ENCODE measurements around the gene MARCHF6.
"Not testable (repeated sequence)": the region's sequence is repeated elsewhere in the genome, so short reads cannot be mapped to it uniquely, and the experiment has no call there.

The MARCHF6 gene

GRCh38 chr5:10384483-10384882, 31.0 kb downstream of the MARCHF6 start:
- Histone ChIP-seq H3K4me3 (ENCODE audit: low read depth, low read length) (no peak overlapping the region), H3K79me2 (ENCODE audit: control insufficient read depth, insufficient read depth, low read length, unreplicated experiment) (peaks cover 33% of the 10 kb centered on the region), H3K27me3 (ENCODE audit: insufficient read depth, low read length) (no peaks in the 10 kb centered on the region), H3K36me3 (ENCODE audit: insufficient read depth, low read length) (peaks cover 16% of the 10 kb centered on the region), H3K4me1 (ENCODE audit: control insufficient read depth, insufficient read depth, low read length, unreplicated experiment) (peaks cover 14% of the 10 kb centered on the region), H2AFZ (ENCODE audit: low read length, unreplicated experiment) (no peak overlapping the region), H3K27ac (ENCODE audit: low read depth, low read length) (no peak overlapping the region)

DNA sequence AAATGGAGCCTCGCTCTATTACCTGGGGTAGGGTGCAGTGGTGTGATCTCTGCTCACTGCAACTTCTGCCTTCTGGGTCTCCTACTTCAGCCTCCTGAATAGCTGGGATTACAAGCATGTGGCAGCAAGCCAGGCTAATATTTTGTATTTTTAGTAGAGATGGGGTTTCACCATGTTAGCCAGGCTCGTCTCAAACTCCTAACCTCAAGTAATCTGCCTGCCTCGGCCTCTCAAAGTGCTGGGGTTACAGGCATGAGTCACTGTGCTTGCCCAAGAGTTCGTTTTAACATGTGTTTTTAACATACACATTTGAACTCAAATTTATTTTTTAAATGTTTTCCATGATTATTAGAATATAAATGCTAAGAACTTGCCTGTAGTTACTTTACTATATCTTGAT, 34.2 kb downstream of the MARCHF6 start:
- Histone ChIP-seq H3K79me2 (ENCODE audit: control insufficient read depth, insufficient read depth, low read length, unreplicated experiment) (peaks cover 16% of the 10 kb centered on the region), H3K27ac (ENCODE audit: low read depth, low read length) (no peak overlapping the region), H2AFZ (ENCODE audit: low read length, unreplicated experiment) (no peak overlapping the region), H3K4me3 (ENCODE audit: low read depth, low read length) (no peak overlapping the region), H3K27me3 (ENCODE audit: insufficient read depth, low read length) (no peaks in the 10 kb centered on the region), H3K4me1 (ENCODE audit: control insufficient read depth, insufficient read depth, low read length, unreplicated experiment) (peaks cover 5% of the 10 kb centered on the region), H3K36me3 (ENCODE audit: insufficient read depth, low read length) (peaks cover 35% of the 10 kb centered on the region)

DNA sequence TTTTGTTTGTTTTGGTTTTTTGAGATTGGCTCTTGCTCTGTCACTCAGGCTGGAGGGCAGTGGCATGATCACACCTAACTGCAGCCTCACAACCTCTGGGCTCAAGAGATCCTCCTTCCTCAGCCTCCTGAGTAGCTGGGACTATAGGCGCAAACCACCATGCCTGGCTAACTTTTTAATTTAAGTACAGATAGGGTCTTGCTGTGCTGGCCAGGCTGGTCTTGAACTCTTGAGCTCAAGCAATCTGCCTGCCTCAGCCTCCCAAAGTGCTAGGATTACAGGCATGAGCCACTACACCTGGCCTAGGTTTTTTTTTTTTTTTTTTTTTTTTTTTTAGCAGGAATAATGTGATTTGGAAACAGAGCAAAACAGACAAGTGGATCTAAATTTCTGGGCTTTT, 37.6 kb downstream of the MARCHF6 start:
- no peak overlapping the region for H3K27ac ChIP-seq (ENCODE audit: low read depth, low read length)
- H3K4me3 ChIP-seq (ENCODE audit: low read depth, low read length) = no peak overlapping the region
- H3K79me2 ChIP-seq (ENCODE audit: control insufficient read depth, insufficient read depth, low read length, unreplicated experiment) = peaks cover 7% of the 10 kb centered on the region
- peaks cover 5% of the 10 kb centered on the region for H3K4me1 ChIP-seq (ENCODE audit: control insufficient read depth, insufficient read depth, low read length, unreplicated experiment)
- H3K27me3 ChIP-seq (ENCODE audit: insufficient read depth, low read length) = no peaks in the 10 kb centered on the region
- peaks cover 42% of the 10 kb centered on the region for H3K36me3 ChIP-seq (ENCODE audit: insufficient read depth, low read length)
- no peak overlapping the region for H2AFZ ChIP-seq (ENCODE audit: low read length, unreplicated experiment)

GRCh38 chr5:10392567-10393328, 39.3 kb downstream of the MARCHF6 start:
- H3K27me3 ChIP-seq (ENCODE audit: insufficient read depth, low read length); H3K4me3 ChIP-seq (ENCODE audit: low read depth, low read length); H3K27ac ChIP-seq (ENCODE audit: low read depth, low read length); H3K4me1 ChIP-seq (ENCODE audit: control insufficient read depth, insufficient read depth, low read length, unreplicated experiment); H3K79me2 ChIP-seq (ENCODE audit: control insufficient read depth, insufficient read depth, low read length, unreplicated experiment); H2AFZ ChIP-seq (ENCODE audit: low read length, unreplicated experiment): not testable (repeated sequence)
- H3K36me3 ChIP-seq (ENCODE audit: insufficient read depth, low read length) = peaks cover 47% of the 10 kb centered on the region

DNA sequence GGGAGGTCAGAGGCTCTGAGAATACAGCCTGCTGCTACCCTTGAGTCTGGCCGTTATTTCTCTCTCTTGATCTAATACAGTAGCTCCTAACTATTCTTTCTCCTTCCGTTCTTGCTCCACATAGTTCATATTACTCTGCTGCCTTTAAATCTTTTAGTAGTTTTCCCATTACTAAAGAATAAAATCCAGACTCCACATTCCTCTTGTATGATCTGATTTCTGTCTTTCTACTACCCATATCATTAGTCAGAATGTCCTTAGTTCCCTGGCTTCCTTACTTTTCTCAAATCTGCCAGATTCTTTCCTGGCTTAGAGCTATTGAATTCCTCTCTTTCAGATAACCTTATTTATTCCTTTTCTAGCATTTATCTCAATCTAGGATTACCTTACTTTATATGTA, 40.0 kb downstream of the MARCHF6 start:
- no peak overlapping the region for H2AFZ ChIP-seq (ENCODE audit: low read length, unreplicated experiment)
- no peak overlapping the region for H3K27ac ChIP-seq (ENCODE audit: low read depth, low read length)
- peaks cover 4% of the 10 kb centered on the region for H3K79me2 ChIP-seq (ENCODE audit: control insufficient read depth, insufficient read depth, low read length, unreplicated experiment)
- H3K27me3 ChIP-seq (ENCODE audit: insufficient read depth, low read length) = no peaks in the 10 kb centered on the region
- H3K4me3 ChIP-seq (ENCODE audit: low read depth, low read length) = no peak overlapping the region
- peaks cover 52% of the 10 kb centered on the region for H3K36me3 ChIP-seq (ENCODE audit: insufficient read depth, low read length)
- H3K4me1 ChIP-seq (ENCODE audit: control insufficient read depth, insufficient read depth, low read length, unreplicated experiment) = no peaks in the 10 kb centered on the region

- no peaks in the 10 kb centered on the region for H3K27me3 ChIP-seq (ENCODE audit: insufficient read depth, low read length)
- no peaks in the 10 kb centered on the region for H3K79me2 ChIP-seq (ENCODE audit: control insufficient read depth, insufficient read depth, low read length, unreplicated experiment)
- no peak overlapping the region for H3K27ac ChIP-seq (ENCODE audit: low read depth, low read length)
- H3K4me3 ChIP-seq (ENCODE audit: low read depth, low read length) = no peak overlapping the region
- H2AFZ ChIP-seq (ENCODE audit: low read length, unreplicated experiment) = no peak overlapping the region
- H3K4me1 ChIP-seq (ENCODE audit: control insufficient read depth, insufficient read depth, low read length, unreplicated experiment) = peaks cover 12% of the 10 kb centered on the region
- peaks cover 41% of the 10 kb centered on the region for H3K36me3 ChIP-seq (ENCODE audit: insufficient read depth, low read length)
These were observed 43.1 kb downstream of the MARCHF6 start for GRCh38 chr5:10396552-10396951.

DNA sequence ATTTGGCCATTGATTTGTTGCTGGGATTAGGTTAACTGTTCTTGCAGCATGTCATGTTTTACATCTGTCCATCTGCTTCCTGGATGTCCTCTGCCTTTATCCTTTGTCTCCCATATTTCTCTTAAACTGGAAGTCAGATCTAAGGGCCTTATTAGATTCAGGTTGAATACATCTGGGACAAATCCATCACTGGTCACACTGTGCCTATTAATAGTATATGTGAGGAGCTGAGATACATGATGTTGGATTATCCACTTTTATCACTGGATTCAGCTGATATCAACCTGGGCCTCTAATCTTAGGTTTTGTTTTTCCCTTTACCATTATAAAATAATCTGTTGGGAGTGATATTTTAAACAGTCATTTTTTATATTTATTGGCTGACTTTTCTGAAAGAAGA, 46.3 kb downstream of the MARCHF6 start:
- no peaks in the 10 kb centered on the region for H3K79me2 ChIP-seq (ENCODE audit: control insufficient read depth, insufficient read depth, low read length, unreplicated experiment)
- H3K27ac ChIP-seq (ENCODE audit: low read depth, low read length) = no peak overlapping the region
- no peak overlapping the region for H2AFZ ChIP-seq (ENCODE audit: low read length, unreplicated experiment)
- peaks cover 12% of the 10 kb centered on the region for H3K4me1 ChIP-seq (ENCODE audit: control insufficient read depth, insufficient read depth, low read length, unreplicated experiment)
- peaks cover 37% of the 10 kb centered on the region for H3K36me3 ChIP-seq (ENCODE audit: insufficient read depth, low read length)
- no peaks in the 10 kb centered on the region for H3K27me3 ChIP-seq (ENCODE audit: insufficient read depth, low read length)
- H3K4me3 ChIP-seq (ENCODE audit: low read depth, low read length) = no peak overlapping the region

- Histone ChIP-seq H3K36me3 (ENCODE audit: insufficient read depth, low read length) (peaks cover 39% of the 10 kb centered on the region), H3K27ac (ENCODE audit: low read depth, low read length) (peak overlapping the region; percentile 22; the same call in 1 of the 2 replicates), H3K4me1 (ENCODE audit: control insufficient read depth, insufficient read depth, low read length, unreplicated experiment) (peaks cover 12% of the 10 kb centered on the region), H3K4me3 (ENCODE audit: low read depth, low read length) (no peak overlapping the region), H2AFZ (ENCODE audit: low read length, unreplicated experiment) (no peak overlapping the region), H3K27me3 (ENCODE audit: insufficient read depth, low read length) (no peaks in the 10 kb centered on the region), H3K79me2 (ENCODE audit: control insufficient read depth, insufficient read depth, low read length, unreplicated experiment) (no peaks in the 10 kb centered on the region)
These were observed 46.9 kb downstream of the MARCHF6 start for GRCh38 chr5:10400411-10400810.

- peaks cover 35% of the 10 kb centered on the region for H3K36me3 ChIP-seq (ENCODE audit: insufficient read depth, low read length)
- H3K27ac ChIP-seq (ENCODE audit: low read depth, low read length) = peak overlapping the region; percentile 22; the same call in 1 of the 2 replicates
- H3K27me3 ChIP-seq (ENCODE audit: insufficient read depth, low read length) = no peaks in the 10 kb centered on the region
- H3K4me1 ChIP-seq (ENCODE audit: control insufficient read depth, insufficient read depth, low read length, unreplicated experiment) = peaks cover 12% of the 10 kb centered on the region
- H2AFZ ChIP-seq (ENCODE audit: low read length, unreplicated experiment) = no peak overlapping the region
- H3K79me2 ChIP-seq (ENCODE audit: control insufficient read depth, insufficient read depth, low read length, unreplicated experiment) = no peaks in the 10 kb centered on the region
- H3K4me3 ChIP-seq (ENCODE audit: low read depth, low read length) = no peak overlapping the region
These were observed 47.3 kb downstream of the MARCHF6 start for GRCh38 chr5:10400831-10401230.

DNA sequence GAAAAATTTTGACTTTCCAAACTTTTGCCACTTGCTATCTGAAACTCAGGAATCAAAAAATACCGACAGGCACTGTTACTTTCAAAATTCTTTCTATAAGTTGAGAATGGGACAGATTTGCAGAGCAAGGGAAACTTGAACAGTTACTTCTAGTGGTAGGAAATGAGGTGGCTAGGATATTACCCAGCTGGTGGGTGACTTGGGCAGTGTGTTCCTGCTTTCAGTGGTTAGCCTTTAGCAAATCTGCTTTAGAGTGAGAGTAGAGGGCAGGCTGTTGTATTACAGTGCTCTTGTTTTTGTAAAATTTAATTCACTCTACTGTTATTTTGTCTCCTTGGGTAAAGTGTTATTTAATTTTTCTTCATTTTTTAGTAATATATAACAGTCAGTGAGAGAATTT, 48.0 kb downstream of the MARCHF6 start:
- Histone ChIP-seq H3K79me2 (ENCODE audit: control insufficient read depth, insufficient read depth, low read length, unreplicated experiment) (no peaks in the 10 kb centered on the region), H3K27me3 (ENCODE audit: insufficient read depth, low read length) (no peaks in the 10 kb centered on the region), H2AFZ (ENCODE audit: low read length, unreplicated experiment) (no peak overlapping the region), H3K36me3 (ENCODE audit: insufficient read depth, low read length) (peaks cover 35% of the 10 kb centered on the region), H3K27ac (ENCODE audit: low read depth, low read length) (no peak overlapping the region), H3K4me1 (ENCODE audit: control insufficient read depth, insufficient read depth, low read length, unreplicated experiment) (peaks cover 12% of the 10 kb centered on the region), H3K4me3 (ENCODE audit: low read depth, low read length) (no peak overlapping the region)

All from ACC112 (cell line).